Neuronal stem cell (in vitro differentiated cells): ENCODE results near the gene OPRL1.
A peak's percentile ranks its signal among the peaks of the same experiment; 100 is the strongest.
"Not testable (repeated sequence)": the region's sequence is repeated elsewhere in the genome, so short reads cannot be mapped to it uniquely, and the experiment has no call there.

Experiments
- DNase-seq: peaks from one replicate; pipeline ENCODE4 v3.0.0-alpha.2; 2013; ENCODE audit warnings: low spot score
- H2AFZ ChIP-seq: one replicate; pipeline ENCODE4 v1.6.1; 2013; ENCODE audit warnings: mild to moderate bottlenecking, low read length, inconsistent platforms
- H2AK5ac ChIP-seq: 2 replicates; pipeline ENCODE4 v1.6.1; 2013; ENCODE audit warnings: low read depth, mild to moderate bottlenecking, inconsistent platforms, low read length, moderate library complexity, mixed read lengths
- H2BK120ac ChIP-seq: 2 replicates; pipeline ENCODE4 v1.6.1; 2013; ENCODE audit warnings: low read depth, mild to moderate bottlenecking, inconsistent platforms, low read length, moderate library complexity, mixed read lengths
- H2BK12ac ChIP-seq: one replicate; pipeline ENCODE4 v1.6.1; 2013; ENCODE audit warnings: low read length, inconsistent platforms
- H2BK15ac ChIP-seq: 2 replicates; pipeline ENCODE4 v1.6.1; 2013; ENCODE audit warnings: mild to moderate bottlenecking, low read length, inconsistent platforms, mixed read lengths
- H2BK5ac ChIP-seq: one replicate; pipeline ENCODE4 v1.6.1; 2013; ENCODE audit warnings: inconsistent platforms, mild to moderate bottlenecking, low read length, moderate library complexity
- H3K14ac ChIP-seq: one replicate; pipeline ENCODE4 v1.6.1; 2013; ENCODE audit warnings: low read length, inconsistent platforms
- H3K18ac ChIP-seq: 2 replicates; pipeline ENCODE4 v1.6.1; 2013; ENCODE audit warnings: low read length, inconsistent platforms
- H3K23ac ChIP-seq: 2 replicates; pipeline ENCODE4 v1.6.1; 2013; ENCODE audit warnings: low read depth, mild to moderate bottlenecking, mixed read lengths, low read length, inconsistent platforms; ENCODE audit not compliant: poor library complexity
- H3K27ac ChIP-seq: replicated peaks from 3 replicates; pipeline ENCODE4 v1.5.1; 2013; ENCODE audit warnings: low read length, inconsistent platforms
- H3K27me3 ChIP-seq, 3 experiments: 2 replicates each; pipeline ENCODE4 v1.6.1; 2013; ENCODE audit warnings: low read length in 3 of 3, mild to moderate bottlenecking in 2 of 3, inconsistent platforms in 1 of 3, low read depth in 1 of 3, mixed read lengths in 1 of 3, moderate library complexity in 1 of 3; ENCODE audit not compliant: control insufficient read depth in 3 of 3, insufficient read depth in 3 of 3
- H3K36me3 ChIP-seq, 2 donors: replicated peaks in 1 of 2; 2 replicates each; pipeline ENCODE4 v1.6.1; 2013; ENCODE audit warnings: low read length in 2 of 2; ENCODE audit not compliant: control insufficient read depth in 2 of 2, insufficient read depth in 2 of 2
- H3K4ac ChIP-seq: 2 replicates; pipeline ENCODE4 v1.6.1; 2013; ENCODE audit warnings: inconsistent platforms, mild to moderate bottlenecking, low read length, moderate library complexity
- H3K4me1 ChIP-seq, 2 donors: 1 replicate in 1 of 2; 2 replicates in 1 of 2; pipeline ENCODE4 v1.6.1; 2013; ENCODE audit warnings: low read length in 2 of 2, low read depth in 1 of 2; ENCODE audit not compliant: control insufficient read depth in 2 of 2, insufficient read depth in 1 of 2
- H3K4me2 ChIP-seq: one replicate; pipeline ENCODE4 v1.6.1; 2013; ENCODE audit warnings: mild to moderate bottlenecking, low read length, inconsistent platforms; ENCODE audit not compliant: insufficient read depth, poor library complexity, severe bottlenecking
- H3K4me3 ChIP-seq, 2 donors: 2 replicates each; pipeline ENCODE4 v1.5.1; 2013; ENCODE audit warnings: low read length in 2 of 2, mild to moderate bottlenecking in 2 of 2, inconsistent platforms in 1 of 2, moderate library complexity in 1 of 2
- H3K79me1 ChIP-seq: one replicate; pipeline ENCODE4 v1.6.1; 2013; ENCODE audit warnings: low read depth, mild to moderate bottlenecking, inconsistent platforms, low read length, moderate library complexity
- H3K9ac ChIP-seq: one replicate; pipeline ENCODE4 v1.6.1; 2013; ENCODE audit warnings: mild to moderate bottlenecking, low read depth, low read length, inconsistent platforms; ENCODE audit not compliant: poor library complexity
- H3K9me3 ChIP-seq, 2 donors: replicated peaks in 1 of 2; 2 replicates each; pipeline versions ENCODE3 to v1.6.1; 2013; ENCODE audit warnings: low read length in 2 of 2, mild to moderate bottlenecking in 2 of 2, inconsistent platforms in 1 of 2, low read depth in 1 of 2, mixed read lengths in 1 of 2, moderate library complexity in 1 of 2; ENCODE audit not compliant: control insufficient read depth in 2 of 2, insufficient read depth in 1 of 2
- H4K8ac ChIP-seq: one replicate; pipeline ENCODE4 v1.6.1; 2013; ENCODE audit warnings: low read depth, mild to moderate bottlenecking, inconsistent platforms, low read length, moderate library complexity
- H4K91ac ChIP-seq: one replicate; pipeline ENCODE4 v1.6.1; 2013; ENCODE audit warnings: low read length, low read depth, mild to moderate bottlenecking, inconsistent platforms; ENCODE audit not compliant: poor library complexity
- WGBS, 2 donors: extraction: QIAGEN DNeasy Blood & Tissue Kit; methylation state at CpG; one replicate each; pipeline ENCODE4 v1.1.7; 2013; ENCODE audit warnings: missing lambda C conversion rate in 2 of 2, mixed read lengths in 1 of 2; ENCODE audit not compliant: insufficient read length in 2 of 2, insufficient replicate concordance in 1 of 2; ENCODE audit errors: extremely low coverage in 2 of 2; 5-methylcytosine and 5-hydroxymethylcytosine counted together

OPRL1 gene

DNA sequence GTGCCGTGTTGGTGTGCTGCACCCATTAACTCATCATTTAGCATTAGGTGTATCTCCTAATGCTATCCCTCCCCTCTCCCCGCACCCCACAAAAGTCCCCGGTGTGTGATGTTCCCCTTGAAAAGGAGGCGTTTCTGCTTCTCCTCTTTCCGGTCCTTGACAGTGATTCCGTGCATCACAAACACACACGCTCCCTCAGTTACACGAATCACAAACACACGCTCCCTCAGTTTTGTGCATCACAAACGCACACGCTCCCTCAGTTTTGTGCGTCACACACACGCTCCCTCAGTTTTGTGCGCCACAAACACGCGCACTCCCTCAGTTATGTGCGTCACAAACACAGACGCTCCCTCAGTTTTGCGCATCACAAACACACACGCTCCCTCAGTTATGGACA lies 54.9 kb downstream of the OPRL1 start:
- no CpG with 5 or more reads among the region's 20 CpGs for WGBS, 2 donors
- not testable (repeated sequence) for H3K9me3 ChIP-seq, DNase-seq

DNA sequence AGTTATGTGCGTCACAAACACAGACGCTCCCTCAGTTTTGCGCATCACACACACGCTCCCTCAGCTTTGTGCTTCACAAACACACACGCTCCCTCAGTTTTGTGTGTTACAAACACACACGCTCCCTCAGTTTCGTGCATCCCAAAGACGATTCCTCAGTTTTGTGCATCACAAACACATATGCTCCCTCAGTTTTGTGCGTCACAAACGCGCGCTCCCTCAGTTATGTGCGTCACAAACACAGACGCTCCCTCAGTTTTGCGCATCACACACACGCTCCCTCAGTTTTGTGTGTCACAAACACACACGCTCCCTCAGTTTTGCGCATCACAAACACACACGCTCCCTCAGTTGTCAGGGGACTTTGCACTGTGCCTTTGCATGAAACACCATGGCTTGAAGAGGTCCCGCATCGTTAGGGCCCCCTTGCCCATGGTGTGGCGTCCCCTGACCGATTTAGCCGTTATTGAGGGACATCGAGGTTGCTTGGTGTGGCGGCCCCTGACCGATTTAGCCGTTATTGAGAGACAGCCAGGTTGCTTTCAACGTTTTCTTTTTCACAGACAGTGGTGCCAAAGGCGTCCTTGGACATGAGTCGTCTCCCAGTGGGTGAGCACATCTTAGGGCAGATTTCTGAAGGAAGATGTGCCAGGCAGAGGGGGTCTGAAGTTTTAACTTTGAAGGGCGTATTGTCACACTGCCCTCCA lies 56.3 kb downstream of the OPRL1 start:
- DNase-seq = no peak
- H2BK15ac ChIP-seq = no peak overlapping the region
- no CpG with 5 or more reads among the region's 32 CpGs for WGBS, 2 donors

More for the DNA sequence above, 54.9 kb downstream of the OPRL1 start:
- H3K79me1 ChIP-seq, H3K9ac ChIP-seq, H2BK12ac ChIP-seq, H2BK120ac ChIP-seq, H3K18ac ChIP-seq, H3K14ac ChIP-seq, H2AFZ ChIP-seq, H3K4me2 ChIP-seq, H3K4ac ChIP-seq, H2BK15ac ChIP-seq, H2BK5ac ChIP-seq, H3K23ac ChIP-seq, H4K91ac ChIP-seq, H3K27me3 ChIP-seq, H3K27ac ChIP-seq, H3K36me3 ChIP-seq, H3K4me3 ChIP-seq, H4K8ac ChIP-seq, H2AK5ac ChIP-seq: not testable (repeated sequence)
- H3K4me1 ChIP-seq = peaks cover 5 to 10% of the 10 kb centered on the region in 2 donors

DNA sequence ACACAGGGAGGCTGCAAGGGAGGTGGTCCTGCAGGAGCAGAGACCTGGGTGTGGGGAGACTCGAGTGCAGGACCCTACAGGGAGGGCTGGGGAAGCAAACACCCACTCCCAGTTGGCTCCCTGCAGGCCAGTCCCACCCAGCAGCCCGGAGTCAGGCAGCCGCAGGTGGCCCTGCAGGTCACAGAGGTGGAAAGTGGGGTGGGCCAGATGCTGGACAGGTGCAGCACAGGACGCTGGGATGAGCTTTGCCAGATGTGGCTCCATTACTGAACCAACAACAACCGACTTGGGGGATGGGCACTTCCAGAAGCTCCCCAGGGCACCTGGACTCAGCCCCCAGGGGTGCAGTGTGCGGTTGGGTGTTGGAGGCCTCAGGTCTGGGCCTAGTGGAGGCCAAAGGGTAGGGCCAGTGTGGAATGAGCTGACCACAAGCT lies 57.7 kb downstream of the OPRL1 start:
- H3K4ac ChIP-seq = no peak overlapping the region
- peak overlapping the region; percentile 28 for H2BK15ac ChIP-seq

More for the DNA sequence above, 56.3 kb downstream of the OPRL1 start:
- Histone ChIP-seq H3K79me1 (no peaks in the 10 kb centered on the region), H3K18ac (no peak overlapping the region), H3K27ac (no peak overlapping the region), H4K91ac (no peak overlapping the region), H3K4ac (no peak overlapping the region), H2AFZ (no peak overlapping the region), H3K9ac (peak overlapping the region; percentile 12), H3K23ac (no peak overlapping the region), H4K8ac (no peak overlapping the region), H3K4me1 (peaks cover 9 to 14% of the 10 kb centered on the region in 2 donors), H2BK5ac (no peak overlapping the region), H2BK12ac (no peak overlapping the region), H3K4me3 (no peak overlapping the region), H3K14ac (no peak overlapping the region), H3K36me3 (no peaks in the 10 kb centered on the region), H3K9me3 (no peaks in the 10 kb centered on the region), H3K27me3 (no peaks in the 10 kb centered on the region), H2AK5ac (no peak overlapping the region), H2BK120ac (no peak overlapping the region), H3K4me2 (no peak overlapping the region)

DNA sequence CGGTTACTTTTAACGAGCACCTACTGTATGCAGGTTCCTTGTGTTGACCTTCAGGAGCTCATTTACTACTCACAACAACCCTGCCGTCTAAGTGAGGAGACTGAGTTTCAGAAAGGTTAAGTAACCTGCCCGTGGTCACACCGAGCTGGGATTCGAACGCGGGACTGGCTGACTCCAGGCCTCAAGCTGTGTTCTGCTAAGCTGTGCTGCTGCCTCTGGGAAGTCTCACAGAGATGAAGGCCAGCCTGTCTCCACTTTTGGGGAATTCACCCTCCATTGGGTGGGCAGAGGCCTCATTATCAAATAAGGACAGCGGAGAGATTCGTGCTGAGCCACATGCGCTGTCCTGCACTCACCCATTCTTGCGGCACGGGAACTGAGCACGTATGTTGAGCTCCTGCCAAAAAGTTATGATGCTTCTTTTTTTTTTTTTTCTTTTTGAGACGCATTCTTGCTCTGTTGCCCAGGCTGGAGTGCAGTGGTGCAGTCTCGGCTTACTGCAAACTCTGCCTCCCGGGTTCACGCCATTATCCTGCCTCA lies 58.5 kb downstream of the OPRL1 start:
- no peak overlapping the region for H2BK120ac ChIP-seq
- peaks cover 9 to 24% of the 10 kb centered on the region in 2 donors for H3K4me1 ChIP-seq
- H3K79me1 ChIP-seq = no peaks in the 10 kb centered on the region
- no peak overlapping the region for H3K9ac ChIP-seq
- no peak overlapping the region for H3K18ac ChIP-seq
- no peak overlapping the region for H3K23ac ChIP-seq
- H3K9me3 ChIP-seq = no peaks in the 10 kb centered on the region
- no CpG with 5 or more reads among the region's 18 CpGs for WGBS, 2 donors
- no peak overlapping the region for H3K14ac ChIP-seq
- no peak overlapping the region for H2BK12ac ChIP-seq
- H3K4me3 ChIP-seq = no peak overlapping the region
- H2BK5ac ChIP-seq = no peak overlapping the region
- peak overlapping the region; percentile 53 for H3K4ac ChIP-seq
- no peak overlapping the region for H4K8ac ChIP-seq
- DNase-seq = no peak
- no peak overlapping the region for H2AK5ac ChIP-seq
- no peak overlapping the region for H4K91ac ChIP-seq
- H2BK15ac ChIP-seq = no peak overlapping the region
- H3K36me3 ChIP-seq = no peaks in the 10 kb centered on the region
- H2AFZ ChIP-seq = no peak overlapping the region
- H3K27ac ChIP-seq = no peak overlapping the region
- H3K4me2 ChIP-seq = no peak overlapping the region
- no peaks in the 10 kb centered on the region for H3K27me3 ChIP-seq

More for the DNA sequence above, 57.7 kb downstream of the OPRL1 start:
- H3K27ac ChIP-seq = no peak overlapping the region
- WGBS, 2 donors = no CpG with 5 or more reads among the region's 6 CpGs
- H4K91ac ChIP-seq = no peak overlapping the region
- peak overlapping the region; percentile 9 for H3K23ac ChIP-seq
- H3K4me1 ChIP-seq = peaks cover 9 to 17% of the 10 kb centered on the region in 2 donors
- H2BK12ac ChIP-seq = no peak overlapping the region
- no peak for DNase-seq
- no peaks in the 10 kb centered on the region for H3K9me3 ChIP-seq
- H3K36me3 ChIP-seq = no peaks in the 10 kb centered on the region
- no peak overlapping the region for H4K8ac ChIP-seq
- H3K27me3 ChIP-seq = no peaks in the 10 kb centered on the region
- no peak overlapping the region for H2BK5ac ChIP-seq
- H3K14ac ChIP-seq = no peak overlapping the region
- no peak overlapping the region for H2AFZ ChIP-seq
- peak overlapping the region; percentile 73 for H2AK5ac ChIP-seq
- no peak overlapping the region for H2BK120ac ChIP-seq
- H3K18ac ChIP-seq = no peak overlapping the region
- no peak overlapping the region for H3K9ac ChIP-seq
- no peak overlapping the region for H3K4me2 ChIP-seq
- no peaks in the 10 kb centered on the region for H3K79me1 ChIP-seq
- H3K4me3 ChIP-seq = no peak overlapping the region
